UCSD-AML1 (cell line): ENCODE measurements around the gene CLSTN2.

ENCODE experiments used
- DNase-seq: peaks from one replicate; lab custom pipeline; 2025; ENCODE audit not compliant: unreplicated experiment; lab: John Stamatoyannopoulos, UW

Gene CLSTN2

GRCh38 chr3:140006331-140006730, 71.3 kb downstream of the CLSTN2 start:
- DNase-seq: no peak

- DNase-seq: no peak
These were observed 72.1 kb downstream of the CLSTN2 start for GRCh38 chr3:140007081-140007480.

- DNase-seq: no peak
These were observed 73.2 kb downstream of the CLSTN2 start for GRCh38 chr3:140007911-140008869.

- no peak for DNase-seq
These were observed 75.4 kb downstream of the CLSTN2 start for GRCh38 chr3:140010391-140010790.

GRCh38 chr3:140011086-140011485, 76.1 kb downstream of the CLSTN2 start:
- DNase-seq: no peak

GRCh38 chr3:140011611-140012277, 76.8 kb downstream of the CLSTN2 start:
- no peak for DNase-seq

- DNase-seq: no peak
These were observed 78.2 kb downstream of the CLSTN2 start for GRCh38 chr3:140013220-140013619.

GRCh38 chr3:140014831-140015495, 80.0 kb downstream of the CLSTN2 start:
- DNase-seq: no peak

GRCh38 chr3:140015741-140016140, 80.8 kb downstream of the CLSTN2 start:
- DNase-seq: no peak

- DNase-seq: no peak
These were observed 83.6 kb downstream of the CLSTN2 start for GRCh38 chr3:140018556-140018955.

GRCh38 chr3:140019946-140020345, 85.0 kb downstream of the CLSTN2 start:
- no peak for DNase-seq

GRCh38 chr3:140020541-140020940, 85.6 kb downstream of the CLSTN2 start:
- no peak for DNase-seq

GRCh38 chr3:140021269-140021668, 86.3 kb downstream of the CLSTN2 start:
- no peak for DNase-seq

GRCh38 chr3:140022066-140022770, 87.2 kb downstream of the CLSTN2 start:
- no peak for DNase-seq

- no peak for DNase-seq
These were observed 88.9 kb downstream of the CLSTN2 start for GRCh38 chr3:140023616-140024530.

- no peak for DNase-seq
These were observed 96.2 kb downstream of the CLSTN2 start for GRCh38 chr3:140031170-140031569.

GRCh38 chr3:140034058-140034457, 99.1 kb downstream of the CLSTN2 start:
- no peak for DNase-seq

- no peak for DNase-seq
These were observed 100.9 kb downstream of the CLSTN2 start for GRCh38 chr3:140035871-140036270.

GRCh38 chr3:140050396-140050795, 115.4 kb downstream of the CLSTN2 start:
- DNase-seq: no peak
